Lower leg skin (tissue), 4 donors: ENCODE data around the gene BCL2. TPM values are rescaled to one million over a fixed set of nuclear protein-coding genes. Genes with fewer than 3 reads are reported as not detected.

ENCODE experiments used
- DNase-seq, 2 donors: peaks; one replicate each; pipeline ENCODE4 v3.0.0-alpha.2; 2019; ENCODE audit warnings: low spot score in 2 of 2
- H3K4me3 ChIP-seq: fragments of 200-600 bp; sonication (generic); 2 replicates; pipeline ENCODE4 v1.5.1; 2017; ENCODE audit warnings: mild to moderate bottlenecking, low read depth; ENCODE audit not compliant: poor library complexity, severe bottlenecking
- CTCF ChIP-seq, 3 donors: fragments of 450-650 bp; IDR thresholded peaks; one replicate each; pipeline ENCODE4 v1.5.1; 2016; ENCODE audit warnings: antibody characterized with exemption in 3 of 3, mild to moderate bottlenecking in 3 of 3, moderate library complexity in 2 of 3
- POLR2A ChIP-seq, 2 donors: fragments of 450-650 bp; IDR thresholded peaks; one replicate each; pipeline ENCODE4 v1.6.1; 2016 to 2017; ENCODE audit warnings: antibody characterized with exemption in 2 of 2, mild to moderate bottlenecking in 1 of 2, moderate library complexity in 1 of 2
- WGBS, 2 donors: methylation state at CpG; one replicate each; pipeline ENCODE4 v1.1.5; 2018; 5-methylcytosine and 5-hydroxymethylcytosine counted together
- intact Hi-C: fragments of 100-400 bp; cut with DNase I; formaldehyde crosslinking; loops from one replicate; pipeline ENCODE4 v1.15.0; 2023; ENCODE audit warnings: low total_unique reads
- total RNA-seq, 4 donors: library from RNA; depleted of rRNA; stranded (reverse); fragments of >200 nt; gene quantifications; one replicate each; pipeline ENCODE4 v1.1.0, GENCODE V29; 2016

Gene BCL2
- total RNA-seq, 4 donors from 2014 or later: 12.8 to 21.7 (median 18.2) TPM

GRCh38 chr18:63128237-63128974 is 191.2 kb downstream of the BCL2 start:
- DNase-seq: no peak
- intact Hi-C loops: loop anchor here (10.0 kb wide), 1 partner anchor 104 kb away; no protein-coding TSS in a partner anchor
- 83 to 87% methylated on average over 9 of the region's 9 CpGs for WGBS, 2 donors
- no peak overlapping the region for H3K4me3 ChIP-seq
- TF ChIP-seq POLR2A (IDR thresholded peaks at IDR 0.05): no peak
- TF ChIP-seq CTCF (IDR thresholded peaks at IDR 0.05): no peak

- DNase-seq: no peak
- intact Hi-C loops: loop anchor here (10.0 kb wide), 1 partner anchor 102 kb away; no protein-coding TSS in a partner anchor
- H3K4me3 ChIP-seq: no peak overlapping the region
- TF ChIP-seq POLR2A (IDR thresholded peaks at IDR 0.05) (no peak), CTCF (IDR thresholded peaks at IDR 0.05) (no peak)
- WGBS, 2 donors: 80 to 83% methylated on average over 12 of the region's 12 CpGs
Measured at GRCh38 chr18:63126134-63127069, 193.2 kb downstream of the BCL2 start.

GRCh38 chr18:63120620-63121019 is 198.9 kb downstream of the BCL2 start:
- intact Hi-C loops: loop anchor here (10.0 kb wide), 1 partner anchor 96 kb away; no protein-coding TSS in a partner anchor
- TF ChIP-seq CTCF (IDR thresholded peaks at IDR 0.05) (no peak), POLR2A (IDR thresholded peaks at IDR 0.05) (no peak)
- no peak for DNase-seq
- H3K4me3 ChIP-seq: no peak overlapping the region
- 39 to 44% methylated on average over 4 of the region's 4 CpGs for WGBS, 2 donors

- no peak for TF ChIP-seq POLR2A (IDR thresholded peaks at IDR 0.05)
- TF ChIP-seq CTCF (IDR thresholded peaks at IDR 0.05): no peak
- no peak for DNase-seq
- intact Hi-C loops: loop anchor here (10.0 kb wide), 1 partner anchor 95 kb away; no protein-coding TSS in a partner anchor
- H3K4me3 ChIP-seq: no peak overlapping the region
- whole genome bisulfite sequencing, 2 donors: 28% methylated on average over 3 of the region's 3 CpGs
Measured at GRCh38 chr18:63119647-63120046, 199.9 kb downstream of the BCL2 start.

- WGBS, 2 donors: 70 to 76% methylated on average over 5 of the region's 5 CpGs
- intact Hi-C loops: no loop called here
- TF ChIP-seq POLR2A (IDR thresholded peaks at IDR 0.05) (no peak), CTCF (IDR thresholded peaks at IDR 0.05) (no peak)
- no peak overlapping the region for H3K4me3 ChIP-seq
- DNase-seq: no peak
Measured at GRCh38 chr18:63113899-63114565, 205.5 kb downstream of the BCL2 start.
